ENCODE data around the gene SNX17. TPM values are rescaled to one million over a fixed set of nuclear protein-coding genes. Genes with fewer than 3 reads are reported as not detected.

Gene SNX17
- polyA plus RNA-seq, 3 donors: 86.6 to 338 (median 291) TPM

DNA sequence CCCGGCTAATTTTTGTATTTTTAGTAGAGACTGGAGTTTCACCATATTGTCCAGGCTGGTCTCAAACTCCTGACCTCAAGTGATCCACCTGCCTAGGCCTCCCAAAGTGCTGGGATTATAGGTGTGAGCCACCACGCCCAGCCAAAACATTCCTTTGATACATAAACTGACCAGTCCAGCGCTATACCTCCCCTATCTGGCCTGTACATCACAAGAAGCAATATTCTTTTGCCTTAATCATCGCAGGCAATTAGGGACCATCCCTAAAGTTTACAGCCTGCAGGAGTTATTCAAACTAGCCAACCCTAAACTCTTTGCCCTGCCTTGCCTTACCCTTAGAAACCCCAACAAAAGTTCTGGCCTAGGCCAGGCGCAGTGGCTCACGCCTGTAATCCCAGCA lies 45.7 kb downstream of the SNX17 start:
- no peaks in the 10 kb centered on the region for H4K20me1 ChIP-seq (ENCODE audit: insufficient read depth, low read length)
- intact Hi-C loops (cut with micrococcal nuclease): no loop called here
- no peak overlapping the region for H3K4me2 ChIP-seq (replicated peaks; ENCODE audit: extremely low read depth, low read length, poor library complexity, severe bottlenecking)
- no peaks in the 10 kb centered on the region for H3K36me3 ChIP-seq (replicated peaks in 1 of 2; ENCODE audit: control insufficient read depth in 1 of 2, insufficient read depth in 2 of 2, low read length in 2 of 2)
- no peaks in the 10 kb centered on the region for H3K4me1 ChIP-seq (ENCODE audit: control insufficient read depth in 1 of 2, insufficient read depth in 2 of 2, low read length in 2 of 2)
- no peak overlapping the region for H2AFZ ChIP-seq (ENCODE audit: insufficient read depth, low read depth, low read length, poor library complexity, severe bottlenecking)
- H3K27me3 ChIP-seq (ENCODE audit: control insufficient read depth in 2 of 2, insufficient read depth in 2 of 2, low read length in 2 of 2): no peaks in the 10 kb centered on the region
- Mint-ChIP-seq H3K36me3 (no peaks in the 10 kb centered on the region), H3K4me1 (no peaks in the 10 kb centered on the region), H3K27me3 (ENCODE audit: low read depth in 3 of 3) (peaks cover 0 to 7% (median 4%) of the 10 kb centered on the region in 3 donors), H3K27ac (no peak overlapping the region), H3K9me3 (peaks cover 0 to 10% (median 8%) of the 10 kb centered on the region in 7 donors), H3K4me3 (no peak overlapping the region)
- H3K27ac ChIP-seq (ENCODE audit: low read depth in 1 of 2, low read length in 2 of 2): no peak overlapping the region
- no peak overlapping the region for H3K4me3 ChIP-seq (replicated peaks in 1 of 3; ENCODE audit: low read depth in 2 of 3, low read length in 3 of 3)
- no peaks in the 10 kb centered on the region for H3K79me2 ChIP-seq (ENCODE audit: insufficient read depth, low read length)
- WGBS (ENCODE audit: insufficient coverage): 99% methylated on average over 5 of the region's 6 CpGs
- H3K9me3 ChIP-seq (replicated peaks in 1 of 2; ENCODE audit: control insufficient read depth in 1 of 2, insufficient read depth in 1 of 2, low read length in 2 of 2): no peaks in the 10 kb centered on the region
- TF ChIP-seq CTCF (IDR thresholded peaks at IDR 0.05): no peak
- no peak for DNase-seq
- H3K9ac ChIP-seq (ENCODE audit: insufficient read depth, low read length, poor library complexity, severe bottlenecking): no peak overlapping the region

DNA sequence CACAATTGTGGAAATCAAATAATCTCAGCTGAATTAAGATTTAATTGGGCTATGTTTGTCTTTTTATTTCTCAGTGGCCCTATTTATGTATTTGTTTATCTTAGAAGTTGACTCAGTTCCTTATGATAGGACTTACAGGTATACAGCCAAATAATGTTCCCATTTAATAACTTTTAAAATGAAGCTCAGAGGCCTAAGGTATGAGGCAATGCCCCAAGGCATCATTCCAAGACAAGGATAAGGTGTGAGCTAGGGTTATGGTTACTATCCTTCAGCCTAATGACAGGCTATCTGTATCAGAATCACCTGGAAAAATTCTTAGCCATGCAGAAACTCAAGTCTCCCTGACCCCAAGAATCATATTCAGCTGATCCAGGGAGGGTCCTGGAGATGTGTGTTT lies 50.6 kb downstream of the SNX17 start:
- Histone ChIP-seq H3K9ac (ENCODE audit: insufficient read depth, low read length, poor library complexity, severe bottlenecking) (no peak overlapping the region), H3K79me2 (ENCODE audit: insufficient read depth, low read length) (no peaks in the 10 kb centered on the region), H4K20me1 (ENCODE audit: insufficient read depth, low read length) (no peaks in the 10 kb centered on the region), H3K27me3 (ENCODE audit: control insufficient read depth in 2 of 2, insufficient read depth in 2 of 2, low read length in 2 of 2) (no peaks in the 10 kb centered on the region), H3K4me1 (ENCODE audit: control insufficient read depth in 1 of 2, insufficient read depth in 2 of 2, low read length in 2 of 2) (no peaks in the 10 kb centered on the region), H3K4me3 (replicated peaks in 1 of 3; ENCODE audit: low read depth in 2 of 3, low read length in 3 of 3) (no peak overlapping the region), H2AFZ (ENCODE audit: insufficient read depth, low read depth, low read length, poor library complexity, severe bottlenecking) (no peak overlapping the region), H3K4me2 (replicated peaks; ENCODE audit: extremely low read depth, low read length, poor library complexity, severe bottlenecking) (no peak overlapping the region), H3K27ac (ENCODE audit: low read depth in 1 of 2, low read length in 2 of 2) (no peak overlapping the region), H3K36me3 (replicated peaks in 1 of 2; ENCODE audit: control insufficient read depth in 1 of 2, insufficient read depth in 2 of 2, low read length in 2 of 2) (no peaks in the 10 kb centered on the region), H3K9me3 (replicated peaks in 1 of 2; ENCODE audit: control insufficient read depth in 1 of 2, insufficient read depth in 1 of 2, low read length in 2 of 2) (no peaks in the 10 kb centered on the region)
- intact Hi-C loops (cut with micrococcal nuclease): loop anchor here (10.0 kb wide), 1 partner anchor 164 kb away; the partner anchor contains the start of gene ZNF512 (in 2 of the 2)
- peaks cover 0 to 3% (median 0%) of the 10 kb centered on the region in 7 donors for H3K9me3 Mint-ChIP-seq
- no peak for TF ChIP-seq CTCF (IDR thresholded peaks at IDR 0.05)
- no peaks in the 10 kb centered on the region for H3K36me3 Mint-ChIP-seq
- no peaks in the 10 kb centered on the region for H3K4me1 Mint-ChIP-seq
- H3K27ac Mint-ChIP-seq: no peak overlapping the region
- H3K4me3 Mint-ChIP-seq: no peak overlapping the region
- DNase-seq: no peak
- peaks cover 0 to 2% (median 2%) of the 10 kb centered on the region in 3 donors for H3K27me3 Mint-ChIP-seq (ENCODE audit: low read depth in 3 of 3)
